ENCODE results near the gene SRRD.

- TF ChIP-seq EZH2 (IDR thresholded peaks at IDR 0.05) (no peak), POLR2AphosphoS5 (IDR thresholded peaks at IDR 0.05; ENCODE audit: borderline replicate concordance, low read depth, low read length) (no peak), FOXP2 (optimal IDR thresholded peaks at IDR 0.05; ENCODE audit: control extremely low read depth, extremely low read length, insufficient read depth) (no peak)
These were observed 59.2 kb downstream of the SRRD start for GRCh38 chr22:26542831-26543230.

All from SK-N-MC (cell line).